ENCODE data around the gene SEMA4C.

The SEMA4C gene

GRCh38 chr2:96824079-96824870 lies 45.6 kb downstream of the SEMA4C start:
- TF ChIP-seq CTCF (IDR thresholded peaks at IDR 0.05; ENCODE audit: control insufficient read depth, extremely low read depth, insufficient read depth), result no peak
- no peak overlapping the region for H3K4me3 ChIP-seq (ENCODE audit: low read depth, low read length)
- peak; percentile 73 for DNase-seq (ENCODE audit: low read depth)

- TF ChIP-seq CTCF (IDR thresholded peaks at IDR 0.05; ENCODE audit: control insufficient read depth, extremely low read depth, insufficient read depth), result no peak
- no peak overlapping the region for H3K4me3 ChIP-seq (ENCODE audit: low read depth, low read length)
- DNase-seq (ENCODE audit: low read depth), result no peak
Observed at GRCh38 chr2:96823198-96823597, 46.7 kb downstream of the SEMA4C start.

- H3K4me3 ChIP-seq (ENCODE audit: low read depth, low read length), result no peak overlapping the region
- no peak for TF ChIP-seq CTCF (IDR thresholded peaks at IDR 0.05; ENCODE audit: control insufficient read depth, extremely low read depth, insufficient read depth)
- DNase-seq (ENCODE audit: low read depth), result no peak
Observed at GRCh38 chr2:96822786-96823185, 47.1 kb downstream of the SEMA4C start.

GRCh38 chr2:96821113-96821675 lies 48.7 kb downstream of the SEMA4C start:
- no peak for TF ChIP-seq CTCF (IDR thresholded peaks at IDR 0.05; ENCODE audit: control insufficient read depth, extremely low read depth, insufficient read depth)
- H3K4me3 ChIP-seq (ENCODE audit: low read depth, low read length), result no peak overlapping the region

GRCh38 chr2:96819876-96820511 lies 49.9 kb downstream of the SEMA4C start:
- TF ChIP-seq CTCF (IDR thresholded peaks at IDR 0.05; ENCODE audit: control insufficient read depth, extremely low read depth, insufficient read depth), result no peak
- DNase-seq (ENCODE audit: low read depth), result no peak

More at GRCh38 chr2:96821113-96821675, 48.7 kb downstream of the SEMA4C start:
- no peak for DNase-seq (ENCODE audit: low read depth)

GRCh38 chr2:96819128-96819875 lies 50.6 kb downstream of the SEMA4C start:
- DNase-seq (ENCODE audit: low read depth), result no peak

More at GRCh38 chr2:96819876-96820511, 49.9 kb downstream of the SEMA4C start:
- H3K4me3 ChIP-seq (ENCODE audit: low read depth, low read length), result no peak overlapping the region

More at GRCh38 chr2:96819128-96819875, 50.6 kb downstream of the SEMA4C start:
- no peak overlapping the region for H3K4me3 ChIP-seq (ENCODE audit: low read depth, low read length)
- TF ChIP-seq CTCF (IDR thresholded peaks at IDR 0.05; ENCODE audit: control insufficient read depth, extremely low read depth, insufficient read depth), result no peak

All from LNCaP clone FGC (cell line).